Neural crest cell (in vitro differentiated cells): ENCODE measurements around the gene FPR3. TPM values are rescaled to one million over a fixed set of nuclear protein-coding genes. Genes with fewer than 3 reads are reported as not detected.

Experiments used
- DNase-seq: peaks from one replicate; pipeline ENCODE4 v3.0.0; 2021; ENCODE audit warnings: low read depth, mixed read lengths, low spot score
- H3K27ac Mint-ChIP-seq: one replicate; pipeline ENCODE4 v1.8.0; 2021; ENCODE audit warnings: mild to moderate bottlenecking, mixed read lengths; ENCODE audit not compliant: unreplicated experiment
- H3K27me3 Mint-ChIP-seq: 2 replicates; pipeline ENCODE4 v1.8.0; 2021; ENCODE audit warnings: low read depth, mild to moderate bottlenecking, mixed read lengths
- H3K36me3 Mint-ChIP-seq: 2 replicates; pipeline ENCODE4 v1.8.0; 2021; ENCODE audit warnings: low read depth, mild to moderate bottlenecking, mixed read lengths
- H3K4me1 Mint-ChIP-seq: 2 replicates; pipeline ENCODE4 v1.8.0; 2021; ENCODE audit warnings: mixed read lengths
- H3K4me3 Mint-ChIP-seq: one replicate; pipeline ENCODE4 v1.8.0; 2021; ENCODE audit warnings: mild to moderate bottlenecking, mixed read lengths
- H3K9me3 Mint-ChIP-seq: 2 replicates; pipeline ENCODE4 v1.8.0; 2021; ENCODE audit warnings: mixed read lengths
- CTCF ChIP-seq: fragments of 200-600 bp; sonication (generic); conservative IDR thresholded peaks from 2 replicates; pipeline ENCODE4 v1.5.0; 2021; ENCODE audit warnings: antibody characterized with exemption, mild to moderate bottlenecking
- long read RNA-seq: library from polyadenylated mRNA; unstranded; transcript quantifications from one replicate; pipeline ENCODE4 v2.0.0, GENCODE V29; 2020
- total RNA-seq: library from RNA; stranded (reverse); gene quantifications from 2 replicates; pipeline ENCODE4 v1.2.1, GENCODE V29; 2021

Gene FPR3
- total RNA-seq: not detected in 2 replicates
- long read RNA-seq: 0 reads

DNA sequence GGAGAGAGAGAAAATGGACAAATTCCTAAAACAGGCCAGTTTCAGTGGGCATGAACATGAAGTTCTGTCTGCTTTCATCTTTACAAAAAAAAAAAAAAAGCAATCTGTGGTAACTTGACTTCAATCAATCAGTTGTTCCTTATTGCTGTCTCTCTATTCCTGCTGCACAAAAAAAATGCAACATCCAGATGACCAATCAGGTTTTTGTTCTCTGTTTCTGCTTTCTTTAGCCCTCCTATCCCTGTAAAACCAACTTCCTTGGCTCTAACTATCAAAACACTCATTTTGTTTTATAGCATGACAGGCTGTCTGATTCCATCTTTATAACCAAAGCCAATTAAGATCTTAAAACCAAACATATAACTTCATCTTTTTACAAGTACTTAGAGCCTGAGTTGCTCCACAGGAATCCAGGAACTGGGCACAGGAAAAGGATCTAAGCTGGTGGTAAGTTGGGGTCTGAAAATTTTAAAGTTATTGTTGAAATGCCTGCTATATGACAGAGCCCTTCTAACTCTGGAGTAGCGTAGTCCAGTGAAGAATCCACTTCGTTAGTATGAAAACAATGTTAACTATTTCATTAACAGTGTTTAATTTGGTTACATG lies at the start of gene FPR3:
Gene FPR3 (plus strand): TSS at position 273 of the 606 bp plus-strand sequence. CDS start 28,592 bp downstream, outside the sequence.
- peaks cover 7% of the 10 kb centered on the region for H3K27me3 Mint-ChIP-seq
- peaks cover 3% of the 10 kb centered on the region for H3K36me3 Mint-ChIP-seq
- H3K4me1 Mint-ChIP-seq: peaks cover 2% of the 10 kb centered on the region
- H3K4me3 Mint-ChIP-seq: no peak within 1 kb of the TSS
- no peak for TF ChIP-seq CTCF
- no peak within 1 kb of the TSS for H3K27ac Mint-ChIP-seq
- peaks cover 18% of the 10 kb centered on the region for H3K9me3 Mint-ChIP-seq
- DNase-seq: no peak

DNA sequence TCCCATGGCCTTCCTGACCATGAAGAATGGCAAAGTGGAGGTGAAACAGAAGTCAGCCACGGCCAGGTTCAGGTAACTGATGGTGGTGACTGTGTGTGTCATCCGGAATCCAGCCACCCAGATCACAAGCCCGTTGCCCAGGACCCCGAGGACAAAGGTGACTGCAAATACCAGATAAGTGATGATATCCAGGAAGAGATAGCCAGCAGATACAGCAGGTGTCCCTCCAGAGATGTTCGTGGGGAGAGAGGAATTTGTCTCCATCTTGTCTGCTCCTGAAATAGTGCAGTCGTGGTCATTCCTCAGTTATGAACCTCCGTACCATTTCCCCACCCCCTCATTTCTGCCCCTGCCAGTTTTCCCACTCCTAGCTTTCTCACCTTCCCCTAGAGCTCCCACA lies 48.2 kb upstream of the FPR3 start:
- DNase-seq: no peak
- no peak for TF ChIP-seq CTCF
- Mint-ChIP-seq H3K4me1 (no peaks in the 10 kb centered on the region), H3K36me3 (no peaks in the 10 kb centered on the region), H3K27me3 (peaks cover 16% of the 10 kb centered on the region), H3K27ac (no peak overlapping the region), H3K4me3 (no peak overlapping the region), H3K9me3 (peaks cover 2% of the 10 kb centered on the region)

DNA sequence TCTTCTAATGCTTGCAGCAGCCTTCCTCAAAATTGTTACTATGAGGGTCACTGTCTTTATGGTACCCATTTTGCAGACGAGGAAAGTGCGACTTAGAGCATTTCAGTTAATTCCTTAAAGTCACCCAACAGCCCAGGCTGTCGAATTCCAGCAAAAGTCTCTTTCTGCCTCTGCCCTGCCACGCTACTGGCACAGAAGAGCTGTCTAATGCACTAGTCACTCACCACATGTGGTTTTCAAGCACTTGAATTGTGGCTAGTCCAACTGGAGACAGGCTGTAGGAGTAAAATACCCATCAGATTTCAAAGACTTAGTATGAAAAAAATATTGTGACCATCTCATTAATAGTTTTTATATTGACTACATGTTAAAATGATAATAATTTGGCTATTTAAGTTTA lies 45.0 kb upstream of the FPR3 start:
- TF ChIP-seq CTCF: no peak
- no peak for DNase-seq
- Mint-ChIP-seq H3K4me3 (no peak overlapping the region), H3K9me3 (peaks cover 2% of the 10 kb centered on the region), H3K27me3 (peaks cover 12% of the 10 kb centered on the region), H3K4me1 (no peaks in the 10 kb centered on the region), H3K27ac (no peak overlapping the region), H3K36me3 (peaks cover 2% of the 10 kb centered on the region)

- H3K27ac Mint-ChIP-seq: no peak overlapping the region
- H3K4me1 Mint-ChIP-seq: no peaks in the 10 kb centered on the region
- H3K4me3 Mint-ChIP-seq: no peak overlapping the region
- no peak for DNase-seq
- peaks cover 9% of the 10 kb centered on the region for H3K27me3 Mint-ChIP-seq
- H3K9me3 Mint-ChIP-seq: peaks cover 4% of the 10 kb centered on the region
- H3K36me3 Mint-ChIP-seq: peaks cover 2% of the 10 kb centered on the region
- no peak for TF ChIP-seq CTCF
Measured at GRCh38 chr19:51750400-51751094, 44.4 kb upstream of the FPR3 start.

DNA sequence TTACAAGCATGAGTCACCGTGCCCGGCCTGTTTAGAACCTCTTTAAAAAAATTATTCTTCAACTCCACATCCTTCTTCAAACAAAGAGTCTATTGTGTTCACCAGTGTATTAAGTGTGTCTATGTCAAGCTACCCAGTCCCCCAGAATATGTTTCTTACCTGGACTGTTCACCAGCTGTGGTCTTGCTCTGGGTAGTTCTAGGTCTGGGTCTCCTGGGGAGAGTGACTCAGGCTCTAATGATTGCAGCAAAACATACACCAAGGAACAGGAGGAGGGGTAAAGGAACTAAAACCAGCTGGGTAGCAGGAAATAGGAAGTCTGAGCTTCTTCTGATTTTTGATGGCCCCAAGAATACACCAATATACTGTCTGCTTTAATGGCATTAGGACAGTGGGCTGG lies 43.3 kb upstream of the FPR3 start, which contains the start of gene FPR1:
Gene FPR1 (minus strand): TSS at position 224 of the 400 bp plus-strand sequence. CDS start 4,884 bp downstream, outside the sequence.
- no peak for TF ChIP-seq CTCF
- DNase-seq: no peak
- no peaks in the 10 kb centered on the region for H3K4me1 Mint-ChIP-seq
- no peak within 1 kb of the TSS for H3K27ac Mint-ChIP-seq
- peaks cover 4% of the 10 kb centered on the region for H3K9me3 Mint-ChIP-seq
- H3K4me3 Mint-ChIP-seq: no peak within 1 kb of the TSS
- H3K27me3 Mint-ChIP-seq: peaks cover 9% of the 10 kb centered on the region
- peaks cover 2% of the 10 kb centered on the region for H3K36me3 Mint-ChIP-seq
